MM.1S (cell line): ENCODE data around the gene IQGAP1.

Experiments used
- CTCF ChIP-seq: fragments of 300-600 bp; sonication (generic); IDR thresholded peaks from 2 replicates; pipeline ENCODE4 v1.5.1; 2016; ENCODE audit warnings: antibody characterized with exemption, low read length, mixed read lengths
- EZH2 ChIP-seq: fragments of 300-600 bp; sonication (generic); optimal IDR thresholded peaks from 2 replicates; pipeline ENCODE3; 2017; ENCODE audit warnings: low read depth, mild to moderate bottlenecking, antibody characterized with exemption, low read length, mixed read lengths

DNA sequence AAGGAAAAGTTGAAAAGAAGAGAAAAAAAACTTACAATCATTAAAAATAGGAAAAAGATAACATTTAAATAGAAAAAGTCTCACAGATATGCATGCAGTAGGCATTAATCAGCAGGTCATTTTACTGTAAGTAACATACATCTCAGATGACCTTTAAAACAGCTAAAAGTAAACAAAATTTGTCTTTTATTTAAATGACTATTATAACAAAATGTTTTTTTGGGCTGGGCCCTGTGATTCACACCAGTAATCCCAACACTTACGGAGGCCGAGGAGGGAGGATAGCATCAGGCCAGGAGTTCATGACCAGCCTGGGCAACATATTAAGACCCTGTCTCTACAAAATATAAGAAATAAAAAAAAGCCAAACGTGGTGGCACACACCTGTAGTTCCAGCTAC is 14.7 kb downstream of the IQGAP1 start:
- TF ChIP-seq CTCF (no peak), EZH2 (no peak)
